ENCODE data around the gene TMEM179B.
A peak's percentile ranks its signal among the peaks of the same experiment; 100 is the strongest.
"Not testable (repeated sequence)": the region's sequence is repeated elsewhere in the genome, so short reads cannot be mapped to it uniquely, and the experiment has no call there.

TMEM179B gene

DNA sequence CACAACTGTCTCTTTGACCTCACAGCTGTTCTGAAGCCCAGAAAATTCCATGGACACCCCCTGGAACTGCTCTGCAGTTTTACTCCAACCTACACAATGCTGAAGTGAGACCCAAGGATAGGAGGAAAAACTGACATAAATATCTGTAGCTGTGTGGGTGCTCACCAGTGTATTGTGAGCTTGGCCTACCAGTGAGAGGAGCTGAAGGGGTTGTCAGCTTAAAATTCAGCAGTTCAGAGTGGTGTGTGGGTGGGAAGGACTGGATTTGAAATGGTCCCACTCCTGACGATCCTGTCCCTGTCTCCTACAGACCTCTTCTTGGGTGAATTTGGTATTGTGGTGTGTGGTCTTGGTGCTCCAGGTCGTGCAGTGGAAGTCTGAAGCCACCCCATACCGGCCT is 2.4 kb downstream of the TMEM179B start:
- no peak for DNase-seq (ENCODE audit: low read depth)

DNA sequence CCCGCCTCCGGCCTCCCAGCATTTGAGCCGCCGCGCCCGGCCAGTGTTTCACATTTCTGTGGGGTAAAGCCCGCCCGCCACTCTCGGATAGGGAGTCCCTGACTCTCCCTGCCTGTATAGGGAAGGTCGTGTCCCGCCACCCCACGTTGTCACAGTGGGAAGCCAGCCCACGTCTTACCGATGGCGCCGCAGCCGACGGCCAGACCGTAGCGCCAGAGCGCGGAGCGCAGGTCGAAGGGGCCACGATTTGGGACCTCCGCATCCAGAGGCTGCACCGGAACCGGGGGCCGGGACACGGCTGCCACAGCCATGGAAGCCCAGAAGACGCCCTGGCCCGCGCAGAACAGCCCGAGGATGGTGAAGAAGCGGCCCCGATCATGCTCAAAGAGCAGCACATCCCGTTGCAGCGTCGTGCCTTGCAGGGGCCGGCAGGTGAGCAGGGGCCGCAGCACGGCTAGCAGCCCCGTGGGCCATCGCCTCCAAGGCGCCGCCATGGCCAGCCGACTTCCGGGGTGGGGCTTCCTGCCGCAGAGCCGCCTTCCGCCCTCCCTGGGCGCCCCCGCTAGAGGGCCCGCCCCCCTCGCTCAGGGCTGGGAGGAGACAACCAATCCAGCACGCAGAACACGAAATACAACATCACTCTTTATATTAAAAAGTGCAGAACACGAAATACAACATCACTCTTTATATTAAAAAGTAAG is 4.4 kb downstream of the TMEM179B start, which contains the start of gene TMEM223:
TMEM223 (minus strand) TSS at position 506 of the 701 bp plus-strand sequence; CDS start at position 494, 12 bp downstream.
- peak; percentile 86 for DNase-seq (ENCODE audit: low read depth)

GRCh38 chr11:62792202-62792575 is 5.0 kb downstream of the TMEM179B start:
- DNase-seq (ENCODE audit: low read depth): no peak

DNA sequence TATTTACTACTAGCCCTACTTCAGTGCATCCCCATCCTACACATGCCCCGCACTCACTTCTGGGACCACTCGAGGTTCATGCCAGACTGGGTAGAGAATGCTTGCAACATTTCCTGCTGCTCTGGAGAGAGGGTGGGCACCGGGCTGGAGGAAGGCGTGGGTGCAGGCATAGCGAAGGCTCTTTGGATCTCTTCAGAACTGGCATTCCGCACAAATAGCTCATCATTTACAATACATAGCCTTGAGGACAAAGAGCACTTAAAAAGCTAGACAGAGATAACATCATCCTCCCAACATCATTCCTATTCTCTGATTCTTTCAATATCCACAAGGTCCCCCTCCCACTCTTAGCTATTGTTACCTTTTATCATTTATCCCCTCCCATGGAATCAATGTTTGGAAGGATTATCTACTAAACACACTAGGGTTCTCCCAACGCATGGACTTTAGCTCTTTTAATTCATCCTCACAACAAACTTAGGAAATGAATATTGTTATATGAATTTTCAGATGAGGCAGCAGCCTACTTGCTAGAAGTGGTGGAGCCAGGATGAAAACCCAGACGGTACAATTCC is 7.1 kb downstream of the TMEM179B start:
- DNase-seq (ENCODE audit: low read depth): no peak

GRCh38 chr11:62796281-62796680 is 9.1 kb downstream of the TMEM179B start:
- DNase-seq (ENCODE audit: low read depth): no peak

- DNase-seq (ENCODE audit: low read depth): no peak
Measured at GRCh38 chr11:62799486-62799885, 12.3 kb downstream of the TMEM179B start.

DNA sequence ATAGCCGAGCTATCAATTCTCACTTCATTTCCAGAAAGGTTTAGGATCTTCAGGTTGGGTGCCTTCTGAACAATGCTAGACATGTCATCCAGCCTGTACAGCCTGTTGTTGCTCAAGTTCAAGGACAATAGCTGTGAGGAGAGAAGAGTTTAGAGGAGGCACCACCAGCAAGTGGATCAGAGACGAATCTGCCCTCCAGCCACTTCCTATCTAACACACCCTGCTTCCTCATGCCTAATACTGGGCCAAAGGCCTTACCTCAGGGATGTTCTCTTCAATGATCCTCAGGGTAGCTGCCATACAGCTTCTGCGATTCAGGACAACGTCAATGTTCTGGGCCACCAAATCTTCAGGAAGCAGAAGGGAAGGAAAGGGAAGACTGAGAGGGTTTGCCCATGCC is 13.9 kb downstream of the TMEM179B start:
- no peak for DNase-seq (ENCODE audit: low read depth)

DNA sequence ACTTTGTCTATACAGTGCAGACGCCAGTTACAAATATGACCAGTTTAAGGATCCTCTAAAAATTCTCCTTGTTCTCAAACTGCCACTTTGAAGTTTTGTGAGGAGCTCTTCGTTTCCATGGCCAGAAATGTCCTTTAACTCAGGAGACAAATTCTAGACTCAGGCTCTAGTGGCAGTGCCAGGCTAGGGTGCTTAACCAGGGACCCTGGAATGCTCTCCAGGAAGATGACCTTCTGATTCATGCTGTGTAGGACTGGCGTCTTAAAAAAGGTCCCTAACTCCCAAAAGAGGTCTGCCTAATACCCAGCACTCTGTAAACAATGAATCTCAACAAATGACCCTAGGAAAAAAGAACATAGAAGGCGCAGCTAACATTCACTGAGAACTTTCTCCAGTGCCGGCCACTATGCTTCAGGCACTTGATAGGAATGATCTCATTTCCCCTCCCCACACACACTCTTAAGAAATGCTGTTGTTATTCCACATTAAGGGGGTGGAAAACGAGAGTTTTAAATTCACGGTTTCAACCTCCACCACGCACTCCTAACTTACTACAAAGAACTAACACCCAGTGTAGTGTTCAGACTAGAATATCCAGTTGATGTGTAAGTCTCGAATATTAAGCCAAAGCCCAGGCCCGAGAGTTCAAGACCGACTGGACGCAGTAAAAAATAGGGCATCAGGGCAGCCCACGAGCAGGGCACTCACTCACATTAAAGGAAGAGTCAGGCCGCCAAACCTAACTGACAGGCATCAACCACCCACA is 17.3 kb downstream of the TMEM179B start:
- peak; percentile 29 for DNase-seq (ENCODE audit: low read depth)

GRCh38 chr11:62805076-62805892 is 18.1 kb downstream of the TMEM179B start, which contains the start of gene NXF1:
TSS of gene NXF1 (minus strand) at chr11:62805440. CDS start at chr11:62805356, 84 bp downstream.
- DNase-seq (ENCODE audit: low read depth): peak; percentile 94

- DNase-seq (ENCODE audit: low read depth): no peak
Measured at GRCh38 chr11:62805961-62806441, 18.8 kb downstream of the TMEM179B start.

DNA sequence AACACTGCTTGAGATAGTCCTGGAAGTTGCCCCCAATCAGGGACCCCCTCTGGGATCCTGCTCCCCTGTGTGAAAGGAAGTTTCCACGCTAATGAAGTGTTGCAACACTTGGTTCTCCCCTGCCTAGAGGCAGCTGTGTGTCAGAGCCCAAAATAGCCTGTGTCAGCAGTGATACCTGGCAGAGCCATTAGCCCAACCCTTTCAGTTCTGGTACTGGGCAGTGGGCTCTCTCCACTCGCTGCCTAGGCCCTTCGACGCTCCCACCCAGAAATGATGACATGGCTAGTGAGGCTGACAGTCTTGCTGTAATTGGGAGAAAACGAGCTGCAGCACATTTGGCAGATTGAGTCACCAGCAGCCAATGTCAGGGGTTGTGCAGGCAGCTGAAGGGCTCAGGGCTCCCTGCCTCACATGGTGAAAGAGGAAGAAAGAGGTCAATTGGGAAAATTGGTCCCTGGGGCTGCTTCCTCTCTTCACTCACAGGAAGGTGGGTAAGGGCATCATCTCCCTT is 19.5 kb downstream of the TMEM179B start:
- no peak for DNase-seq (ENCODE audit: low read depth)

GRCh38 chr11:62810748-62811147 is 23.5 kb downstream of the TMEM179B start:
- DNase-seq (ENCODE audit: low read depth): no peak

GRCh38 chr11:62811659-62812058 is 24.5 kb downstream of the TMEM179B start:
- no peak for DNase-seq (ENCODE audit: low read depth)

GRCh38 chr11:62816557-62816956 is 29.4 kb downstream of the TMEM179B start:
- no peak for DNase-seq (ENCODE audit: low read depth)

DNA sequence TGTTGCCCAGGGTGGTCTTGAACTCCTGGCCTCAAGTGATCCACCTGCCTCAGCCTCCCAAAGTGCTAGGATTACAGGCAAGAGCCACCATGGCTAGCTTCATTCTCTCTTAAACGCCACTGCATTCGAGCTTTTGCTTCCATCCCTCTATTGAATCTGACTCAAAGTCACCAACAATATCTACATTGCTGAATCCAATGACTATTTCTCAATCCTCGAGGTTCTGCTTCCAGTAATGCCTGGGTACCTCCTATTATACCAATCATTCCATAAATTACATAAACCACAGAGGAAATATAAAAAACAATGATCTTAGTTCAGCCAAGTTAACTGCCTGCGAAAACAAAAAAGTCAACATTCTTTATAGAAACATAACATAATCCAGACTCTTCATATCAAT is 29.9 kb downstream of the TMEM179B start:
- no peak for DNase-seq (ENCODE audit: low read depth)

GRCh38 chr11:62823677-62824076 is 36.5 kb downstream of the TMEM179B start:
- no peak for DNase-seq (ENCODE audit: low read depth)

- DNase-seq (ENCODE audit: low read depth): not testable (repeated sequence)
Measured at GRCh38 chr11:62828130-62828529, 40.9 kb downstream of the TMEM179B start.

DNA sequence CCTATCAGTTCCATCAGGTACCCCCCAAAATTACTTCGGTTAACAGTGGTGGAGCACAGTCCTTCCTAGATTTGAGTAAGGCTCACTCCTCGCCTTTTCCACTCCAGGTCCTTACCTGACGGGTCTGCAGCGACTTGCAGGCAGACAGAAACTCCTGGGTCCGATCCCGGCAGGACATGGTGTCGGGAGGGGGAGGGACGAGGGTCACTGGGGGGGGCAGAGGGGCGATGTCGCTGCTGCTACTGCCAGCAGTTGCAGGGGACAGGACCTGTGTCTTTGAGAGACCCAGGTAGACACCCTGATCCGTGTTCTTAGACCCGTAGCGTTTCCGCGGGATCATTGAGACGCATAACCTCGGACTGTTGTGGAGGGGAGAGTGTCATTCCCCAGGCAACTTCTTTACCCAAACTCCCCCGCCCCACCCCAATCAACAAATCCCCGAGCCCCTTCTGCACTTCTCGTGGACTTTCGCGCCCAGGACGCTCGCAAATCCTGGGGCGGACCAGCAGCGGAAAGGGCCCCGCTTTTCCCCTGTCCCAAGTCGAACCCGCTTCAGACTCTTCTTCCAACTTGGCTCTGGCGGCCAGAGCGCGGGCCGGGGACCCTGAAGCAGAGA is 43.8 kb downstream of the TMEM179B start:
- DNase-seq (ENCODE audit: low read depth): no peak

GRCh38 chr11:62831520-62832335 is 44.5 kb downstream of the TMEM179B start, which contains the start of gene STX5:
TSS of gene STX5 (minus strand) at chr11:62832051. CDS start at chr11:62831243, 808 bp downstream.
- DNase-seq (ENCODE audit: low read depth): peak; percentile 99

Measured in activated T-cell treated with anti-CD3 and anti-CD28 coated beads for 24 hours (primary cell).